HepG2 (cell line): ENCODE measurements around the gene DCAF7. TPM values are rescaled to one million over a fixed set of nuclear protein-coding genes. Genes with fewer than 3 reads are reported as not detected.

ENCODE experiments used
- ATAC-seq: fragments of 200-7000 bp; cut with Tn5 transposase; 3 replicates; pipeline ENCODE4 v1.9.1; 2020; ENCODE audit warnings: mild to moderate bottlenecking, moderate library complexity
- BruUV-seq: library from RNA; stranded (reverse); fragments of 400-500 nt; replicated peaks from 2 replicates; lab custom pipeline; 2021; lab: Mats Ljungman, UMichigan
- CTCF ChIA-PET: fragments of 300-600 bp; formaldehyde crosslinking; extraction: SDS; loops from one replicate; lab custom pipeline; 2021; ENCODE audit warnings: low total read pairs, inconsistent platforms, low intra/inter-chr PET ratio; lab: Yijun Ruan, JAX
- POLR2A ChIA-PET: fragments of 350-600 bp; sonication (Branson Sonifier 250); formaldehyde crosslinking; loops from one replicate; lab custom pipeline; 2020; ENCODE audit warnings: antibody characterized with exemption, inconsistent platforms; lab: Yijun Ruan, JAX
- DNase-seq: peaks from one replicate; pipeline ENCODE4 v3.0.0-alpha.2; 2015; ENCODE audit warnings: low spot score
- FAIRE-seq: peaks from 3 replicates; lab custom pipeline; 2011; peaks lifted over from hg19 to GRCh38; lab: Jason Lieb, UNC
- H2AFZ ChIP-seq: one replicate; pipeline ENCODE4 v1.6.1; 2011; ENCODE audit warnings: low read length, inconsistent platforms
- H3K27ac ChIP-seq: fragments of 300-600 bp; 3 replicates; pipeline ENCODE4 v1.8.0; 2011; ENCODE audit warnings: mixed run types, mild to moderate bottlenecking, mixed read lengths, low read length, inconsistent platforms; ENCODE audit not compliant: insufficient read depth; ENCODE audit errors: extremely low read length
- H3K27me3 ChIP-seq, 2 experiments: fragments of 200-600 bp in 1 of 2; 2 replicates in 1 of 2; 3 replicates in 1 of 2; pipeline versions ENCODE4 v1.6.0 to v1.8.0; 2011; ENCODE audit warnings: low read length in 2 of 2, mild to moderate bottlenecking in 2 of 2, moderate library complexity in 2 of 2, inconsistent platforms in 1 of 2; ENCODE audit not compliant: insufficient read depth in 2 of 2, control insufficient read depth in 1 of 2
- H3K36me3 ChIP-seq, 2 experiments: fragments of 200-600 bp in 1 of 2; replicated peaks in 1 of 2; 2 replicates in 1 of 2; 3 replicates in 1 of 2; pipeline versions ENCODE4 v1.5.1 to v1.8.0; 2011; ENCODE audit warnings: low read length in 2 of 2, inconsistent platforms in 1 of 2; ENCODE audit not compliant: insufficient read depth in 2 of 2, control insufficient read depth in 1 of 2
- H3K4me1 ChIP-seq: 2 replicates; pipeline ENCODE4 v1.5.1; 2012; ENCODE audit warnings: low read length, inconsistent platforms; ENCODE audit not compliant: insufficient read depth
- H3K4me2 ChIP-seq: 2 replicates; pipeline ENCODE4 v1.6.0; 2011; ENCODE audit warnings: low read depth, low read length, inconsistent platforms
- H3K4me3 ChIP-seq, 3 experiments: fragments of 200-600 bp in 1 of 3; sonication (generic), shearing (Covaris generic) in 1 of 3; replicated peaks in 1 of 3; 2 replicates each; pipeline ENCODE4 v1.5.1; 2011 to 2016; ENCODE audit warnings: low read length in 3 of 3, inconsistent platforms in 2 of 3, low read depth in 2 of 3, mild to moderate bottlenecking in 2 of 3, control low read depth in 1 of 3, mixed read lengths in 1 of 3; ENCODE audit not compliant: insufficient read depth in 1 of 3
- H3K79me2 ChIP-seq: one replicate; pipeline ENCODE4 v1.6.1; 2011; ENCODE audit warnings: low read length, inconsistent platforms; ENCODE audit not compliant: insufficient read depth
- H3K9ac ChIP-seq: 2 replicates; pipeline ENCODE4 v1.6.0; 2011; ENCODE audit warnings: mild to moderate bottlenecking, low read depth, low read length, inconsistent platforms; ENCODE audit not compliant: insufficient read depth
- H3K9me3 ChIP-seq: 2 replicates; pipeline ENCODE4 v1.5.1; 2012; ENCODE audit warnings: mild to moderate bottlenecking, low read length
- H4K20me1 ChIP-seq: 2 replicates; pipeline ENCODE4 v1.6.0; 2011; ENCODE audit warnings: inconsistent platforms, mild to moderate bottlenecking, low read length, moderate library complexity; ENCODE audit not compliant: insufficient read depth
- AGO2 ChIP-seq: fragments of 200-400 bp; formaldehyde crosslinking; optimal IDR thresholded peaks from 2 replicates; pipeline ENCODE3; 2017; ENCODE audit warnings: mild to moderate bottlenecking, low read depth, low read length, moderate library complexity
- ATF3 ChIP-seq: sonication (generic); formaldehyde crosslinking; IDR thresholded peaks from 2 replicates; pipeline ENCODE4 v1.4.0; 2020; ENCODE audit warnings: missing genetic modification reagents
- CEBPG ChIP-seq: IDR thresholded peaks from 2 replicates; pipeline ENCODE4 v1.6.1; 2016
- CHD2 ChIP-seq: IDR thresholded peaks from 2 replicates; pipeline ENCODE4 v1.6.1; 2011; ENCODE audit warnings: low read depth, low read length, improper control_type of control experiment
- FOSL1 ChIP-seq: sonication (generic); formaldehyde crosslinking; IDR thresholded peaks from 2 replicates; pipeline ENCODE4 v1.9.0; 2021; ENCODE audit warnings: missing genetic modification reagents, borderline replicate concordance
- GATAD2A ChIP-seq: IDR thresholded peaks from 2 replicates; pipeline ENCODE4 v1.6.1; 2016
- MYC ChIP-seq: sonication (generic); formaldehyde crosslinking; IDR thresholded peaks from 2 replicates; pipeline ENCODE4 v1.9.0; 2021; ENCODE audit warnings: missing genetic modification reagents, borderline replicate concordance
- PAX8 ChIP-seq: sonication (generic); formaldehyde crosslinking; IDR thresholded peaks from 2 replicates; pipeline ENCODE4 v1.8.0; 2022; ENCODE audit warnings: mild to moderate bottlenecking, missing genetic modification reagents, borderline replicate concordance
- POLR2G ChIP-seq: fragments of 200-400 bp; formaldehyde crosslinking; IDR thresholded peaks from 2 replicates; pipeline ENCODE4 v1.6.1; 2018; ENCODE audit warnings: mild to moderate bottlenecking, low read depth, low read length, moderate library complexity
- RBAK ChIP-seq: sonication (generic); formaldehyde crosslinking; IDR thresholded peaks from 2 replicates; pipeline ENCODE4 v1.5.1; 2020; ENCODE audit warnings: mild to moderate bottlenecking, missing genetic modification reagents
- ZNF484 ChIP-seq: sonication (generic); formaldehyde crosslinking; IDR thresholded peaks from 2 replicates; pipeline ENCODE4 v1.5.1; 2020; ENCODE audit warnings: mild to moderate bottlenecking, low read depth, missing genetic modification reagents, borderline replicate concordance
- ZNF609 ChIP-seq: sonication (generic); formaldehyde crosslinking; IDR thresholded peaks from 2 replicates; pipeline ENCODE4 v1.4.0; 2020; ENCODE audit warnings: mild to moderate bottlenecking, missing genetic modification reagents, borderline replicate concordance
- WGBS: methylation state at CpG from one replicate; pipeline ENCODE4 v1.1.6; 2017; ENCODE audit warnings: low lambda C conversion rate; 5-methylcytosine and 5-hydroxymethylcytosine counted together
- in situ Hi-C: cut with HindIII; loops from 2 replicates; pipeline ENCODE4 v1.10.0; 2017; ENCODE audit warnings: low pct_unique_long_range_greater_than_20kb; ENCODE audit not compliant: extremely low pct_ligation_motif_present
- intact Hi-C: fragments of 100-400 bp; cut with micrococcal nuclease; formaldehyde crosslinking; loops from one replicate; pipeline ENCODE4 v1.10.0; 2022; ENCODE audit not compliant: unreplicated experiment
- polyA plus RNA-seq, 8 experiments: library from polyadenylated mRNA; depleted of rRNA in 3 of 8; stranded (reverse) in 7 of 8; unstranded in 1 of 8; fragments of >200 nt; fragmentation: Illumina TruSeq in 4 of 8; extraction: Trizol in 4 of 8; gene quantifications; 2 replicates each; pipeline versions ENCODE4 v1.2.1 to v1.2.3, GENCODE V29; 2011 to 2016; ENCODE audit warnings: low read depth in 4 of 8, missing spikeins in 1 of 8, mixed read lengths in 1 of 8; ENCODE audit not compliant: insufficient read depth in 1 of 8
- total RNA-seq, 5 experiments: library from RNA; depleted of rRNA; stranded (reverse); fragments of >200 nt; fragmentation: Illumina TruSeq; extraction: Trizol; gene quantifications; 2 replicates each; pipeline ENCODE4 v1.2.3, GENCODE V29; 2016; ENCODE audit warnings: low read depth in 1 of 5

DCAF7 gene
- total and polyA plus RNA-seq, 2 of the 13 experiments (the other 11 are each of a cell fraction or from before 2014, with no cell fraction given) = 55.2 to 73.4 TPM

DNA sequence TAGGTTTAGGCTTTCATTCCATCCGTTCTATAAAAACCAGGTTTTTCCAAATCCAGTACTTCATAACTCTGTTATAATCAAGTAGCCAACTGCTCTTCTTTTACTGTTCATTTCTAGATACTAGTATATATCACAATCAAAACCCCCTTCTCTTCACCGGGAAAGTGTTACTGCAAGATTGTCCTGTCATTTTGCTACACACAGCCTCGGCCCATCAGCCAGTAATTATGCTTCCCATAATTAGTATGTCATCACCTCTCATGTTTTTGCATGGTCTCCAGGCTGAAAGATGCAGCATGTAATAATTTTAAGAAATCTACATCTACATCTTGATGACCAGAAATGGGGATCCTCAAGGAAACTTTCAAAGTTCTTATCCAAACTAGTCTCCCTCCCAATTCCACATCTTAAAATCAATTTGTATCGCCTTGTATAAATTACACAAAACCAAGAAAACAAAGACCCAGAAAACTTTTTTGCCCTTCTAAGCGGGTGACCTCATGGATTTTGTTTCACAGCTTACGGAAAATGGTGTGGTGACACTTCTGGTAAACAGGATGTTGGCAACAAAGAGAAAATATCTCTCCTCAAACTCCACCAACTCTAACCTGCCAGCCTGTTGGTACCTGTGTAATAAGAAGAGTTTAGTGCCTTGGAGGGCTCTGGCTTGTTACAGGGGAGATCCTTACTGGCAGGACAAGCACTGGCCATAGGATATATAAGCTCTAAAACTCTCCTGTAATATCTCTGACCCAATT, 59.7 kb downstream of the DCAF7 start (continued):
- no peak for TF ChIP-seq ZNF609 (CRISPR knock-in tag)
- TF ChIP-seq FOSL1 (CRISPR knock-in tag) = no peak
- no peak for TF ChIP-seq ATF3
- no peak for TF ChIP-seq PAX8 (CRISPR knock-in tag)
- no peak for TF ChIP-seq RBAK (CRISPR knock-in tag)

GRCh38 chr17:63610854-63611253, 60.6 kb downstream of the DCAF7 start:
- no peaks in the 10 kb centered on the region for H3K9me3 ChIP-seq
- H3K9ac ChIP-seq = no peak overlapping the region
- no peak for TF ChIP-seq ZNF484 (CRISPR knock-in tag)
- 0 out of 2 replicates have a peak, but pooled peaks have one; percentile 12 for TF ChIP-seq MYC
- no peak for TF ChIP-seq CHD2
- TF ChIP-seq GATAD2A (CRISPR knock-in tag) = no peak
- TF ChIP-seq CEBPG = no peak
- peak; percentile 16 for TF ChIP-seq AGO2
- TF ChIP-seq POLR2G = 0 out of 2 replicates have a peak, but pooled peaks have one; percentile 11
- no peak for ATAC-seq
- no peak overlapping the region for H3K4me2 ChIP-seq
- 99% methylated on average over 10 of the region's 10 CpGs for WGBS
- ChIA-PET POLR2A (interaction anchor here (1.1 to 4.6 kb wide), 3 partner anchors 10 to 185 kb away, joined by 3 to 19 read pairs (median 12); partner anchors contain the start of genes MAP3K3 and TACO1), CTCF (interaction anchor here (3.0 kb wide), 1 partner anchor 186 kb away, joined by 40 read pairs; no protein-coding TSS in a partner anchor)
- H4K20me1 ChIP-seq = no peaks in the 10 kb centered on the region
- H3K27me3 ChIP-seq = no peaks in the 10 kb centered on the region
- intact Hi-C loops = loop anchor here (5.0 kb wide), 1 partner anchor 34 kb away; no protein-coding TSS in a partner anchor
- H2AFZ ChIP-seq = no peak overlapping the region
- DNase-seq = no peak
- in situ Hi-C loops = loop anchor here (5.0 kb wide), 1 partner anchor 189 kb away; no protein-coding TSS in a partner anchor
- BruUV-seq = no TSS peak
- H3K4me3 ChIP-seq = no peak overlapping the region
- FAIRE-seq = no peak
- no peaks in the 10 kb centered on the region for H3K79me2 ChIP-seq
- peaks cover 15 to 27% of the 10 kb centered on the region in 2 experiments for H3K36me3 ChIP-seq
- H3K27ac ChIP-seq = no peak overlapping the region
- H3K4me1 ChIP-seq = no peaks in the 10 kb centered on the region
